Lung (tissue), 12 donors: ENCODE results near the gene PMPCA. TPM values are rescaled to one million over a fixed set of nuclear protein-coding genes. Genes with fewer than 3 reads are reported as not detected.

ENCODE experiments used
- ATAC-seq: fragments of 200-7000 bp; cut with Tn5 transposase; one replicate; pipeline ENCODE4 v1.9.1; 2020; ENCODE audit warnings: moderate number of reproducible peaks; ENCODE audit not compliant: insufficient read depth, low FRiP score
- DNase-seq, 3 donors: peaks; one replicate each; pipeline ENCODE4 v3.0.0-alpha.2; 2013 to 2017
- H3K27ac ChIP-seq, 2 donors: one replicate each; pipeline ENCODE4 v1.5.1; 2013; ENCODE audit warnings: mild to moderate bottlenecking in 2 of 2, moderate library complexity in 2 of 2, control low read depth in 1 of 2, inconsistent platforms in 1 of 2, low read depth in 1 of 2, low read length in 1 of 2
- H3K27me3 ChIP-seq, 3 donors: one replicate each; pipeline ENCODE4 v1.5.1; 2013; ENCODE audit warnings: low read length in 2 of 3; ENCODE audit not compliant: control insufficient read depth in 3 of 3, insufficient read depth in 3 of 3
- H3K36me3 ChIP-seq, 4 donors: one replicate each; pipeline ENCODE4 v1.5.1; 2013; ENCODE audit warnings: low read length in 4 of 4, mild to moderate bottlenecking in 1 of 4, moderate library complexity in 1 of 4; ENCODE audit not compliant: control insufficient read depth in 4 of 4, insufficient read depth in 4 of 4
- H3K4me1 ChIP-seq, 5 donors: one replicate each; pipeline ENCODE4 v1.5.1; 2013; ENCODE audit warnings: low read length in 5 of 5, mild to moderate bottlenecking in 2 of 5, moderate library complexity in 1 of 5; ENCODE audit not compliant: control insufficient read depth in 5 of 5, insufficient read depth in 5 of 5
- H3K4me3 ChIP-seq: one replicate; pipeline ENCODE4 v1.5.1; 2013; ENCODE audit warnings: mild to moderate bottlenecking, control low read depth, moderate library complexity
- H3K9ac ChIP-seq, 2 donors: one replicate each; pipeline ENCODE4 v1.5.1; 2013; ENCODE audit warnings: low read length in 2 of 2, control low read depth in 1 of 2; ENCODE audit not compliant: insufficient read depth in 1 of 2
- H3K9me3 ChIP-seq, 4 donors: one replicate each; pipeline ENCODE4 v1.5.1; 2013; ENCODE audit warnings: low read length in 3 of 4, mild to moderate bottlenecking in 1 of 4, moderate library complexity in 1 of 4; ENCODE audit not compliant: control insufficient read depth in 4 of 4, insufficient read depth in 3 of 4
- WGBS, 2 donors: extraction: QIAGEN DNeasy Blood & Tissue Kit; methylation state at CpG; one replicate each; pipeline ENCODE4 v1.1.7; 2013; 5-methylcytosine and 5-hydroxymethylcytosine counted together
- polyA plus RNA-seq, 2 donors: library from polyadenylated mRNA; stranded (reverse); fragments of 200-250 nt; gene quantifications; one replicate each; pipeline ENCODE4 v1.2.1, GENCODE V29; 2013
- total RNA-seq, 2 donors: library from RNA; depleted of rRNA in 1 of 2; stranded (reverse); fragments of >200 nt in 1 of 2; gene quantifications; one replicate each; pipeline ENCODE4 v1.2.1, GENCODE V29; 2014 to 2021
- TF ChIP-seq, protein P1 (sequence below): IDR thresholded peaks from 2 replicates; pipeline ENCODE4 v1.5.1; 2012; ENCODE audit warnings: mild to moderate bottlenecking; ENCODE audit errors: control extremely low read depth, extremely low read depth
- donor health status: control.
- donor health status: control.
- donor health status: Bipolar disorder and iron deficiency.
- donor health status: healthy.
- donor health status: DM: yes; HTN: yes; CAD: no.

Gene PMPCA
- total and polyA plus RNA-seq, 4 donors, result 26.5 to 46.7 (median 40.5) TPM

- Histone ChIP-seq H3K9ac (no peak overlapping the region), H3K9me3 (no peaks in the 10 kb centered on the region), H3K27ac (no peak overlapping the region), H3K27me3 (no peaks in the 10 kb centered on the region), H3K4me3 (no peak overlapping the region), H3K36me3 (peaks cover 30 to 76% (median 51%) of the 10 kb centered on the region in 4 donors), H3K4me1 (no peaks in the 10 kb centered on the region)
- WGBS, 2 donors, result 93 to 97% methylated on average over 48 of the region's 48 CpGs
- TF ChIP-seq, protein P1, sequence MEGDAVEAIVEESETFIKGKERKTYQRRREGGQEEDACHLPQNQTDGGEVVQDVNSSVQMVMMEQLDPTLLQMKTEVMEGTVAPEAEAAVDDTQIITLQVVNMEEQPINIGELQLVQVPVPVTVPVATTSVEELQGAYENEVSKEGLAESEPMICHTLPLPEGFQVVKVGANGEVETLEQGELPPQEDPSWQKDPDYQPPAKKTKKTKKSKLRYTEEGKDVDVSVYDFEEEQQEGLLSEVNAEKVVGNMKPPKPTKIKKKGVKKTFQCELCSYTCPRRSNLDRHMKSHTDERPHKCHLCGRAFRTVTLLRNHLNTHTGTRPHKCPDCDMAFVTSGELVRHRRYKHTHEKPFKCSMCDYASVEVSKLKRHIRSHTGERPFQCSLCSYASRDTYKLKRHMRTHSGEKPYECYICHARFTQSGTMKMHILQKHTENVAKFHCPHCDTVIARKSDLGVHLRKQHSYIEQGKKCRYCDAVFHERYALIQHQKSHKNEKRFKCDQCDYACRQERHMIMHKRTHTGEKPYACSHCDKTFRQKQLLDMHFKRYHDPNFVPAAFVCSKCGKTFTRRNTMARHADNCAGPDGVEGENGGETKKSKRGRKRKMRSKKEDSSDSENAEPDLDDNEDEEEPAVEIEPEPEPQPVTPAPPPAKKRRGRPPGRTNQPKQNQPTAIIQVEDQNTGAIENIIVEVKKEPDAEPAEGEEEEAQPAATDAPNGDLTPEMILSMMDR, result no peak
- DNase-seq (no peak), ATAC-seq (no peak)
Measured at GRCh38 chr9:136418182-136419091, 8.0 kb downstream of the PMPCA start.

GRCh38 chr9:136419092-136419420 is 8.6 kb downstream of the PMPCA start:
- Histone ChIP-seq H3K9ac (no peak overlapping the region), H3K36me3 (peaks cover 33 to 76% (median 49%) of the 10 kb centered on the region in 4 donors), H3K4me3 (no peak overlapping the region), H3K9me3 (no peaks in the 10 kb centered on the region), H3K4me1 (no peaks in the 10 kb centered on the region), H3K27me3 (no peaks in the 10 kb centered on the region), H3K27ac (no peak overlapping the region)
- TF ChIP-seq, protein P1, result no peak
- WGBS, 2 donors, result 95 to 97% methylated on average over 12 of the region's 12 CpGs
- ATAC-seq, result no peak
- no peak for DNase-seq

DNA sequence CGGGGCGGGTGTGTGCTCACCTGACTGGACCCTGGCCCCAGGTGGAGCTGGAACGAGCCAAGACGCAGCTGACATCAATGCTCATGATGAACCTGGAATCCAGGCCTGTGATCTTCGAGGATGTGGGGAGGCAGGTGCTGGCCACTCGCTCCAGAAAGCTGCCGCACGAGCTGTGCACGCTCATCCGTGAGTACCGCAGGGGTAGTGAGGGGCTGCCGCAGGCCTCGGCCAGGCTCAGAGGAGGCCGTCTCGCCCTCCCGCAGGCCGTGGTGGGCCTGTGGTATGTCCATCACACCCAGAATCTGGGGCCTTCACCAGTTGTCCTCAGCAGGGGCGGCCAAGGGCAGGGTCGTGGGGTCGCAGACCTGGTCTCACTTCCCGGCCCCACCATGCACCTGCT is 11.3 kb downstream of the PMPCA start:
- Histone ChIP-seq H3K9ac (no peak overlapping the region), H3K9me3 (no peaks in the 10 kb centered on the region), H3K4me3 (no peak overlapping the region), H3K36me3 (peaks cover 25 to 61% (median 34%) of the 10 kb centered on the region in 4 donors), H3K27me3 (no peaks in the 10 kb centered on the region), H3K27ac (no peak overlapping the region), H3K4me1 (no peaks in the 10 kb centered on the region)
- no peak for ATAC-seq
- no peak for DNase-seq
- WGBS, 2 donors, result 93 to 96% methylated on average over 21 of the region's 21 CpGs
- TF ChIP-seq, protein P1, result no peak

GRCh38 chr9:136422876-136423275 is 12.4 kb downstream of the PMPCA start:
- Histone ChIP-seq H3K4me3 (no peak overlapping the region), H3K27me3 (no peaks in the 10 kb centered on the region), H3K9me3 (no peaks in the 10 kb centered on the region), H3K4me1 (no peaks in the 10 kb centered on the region), H3K27ac (no peak overlapping the region), H3K9ac (no peak overlapping the region), H3K36me3 (peaks cover 22 to 52% (median 27%) of the 10 kb centered on the region in 4 donors)
- DNase-seq, result no peak
- ATAC-seq, result no peak
- TF ChIP-seq, protein P1, result no peak
- WGBS, 2 donors, result 97 to 99% methylated on average over 26 of the region's 26 CpGs
